HG03108 (cell line): ENCODE results near the gene WDFY4.
"Not testable (repeated sequence)": the region's sequence is repeated elsewhere in the genome, so short reads cannot be mapped to it uniquely, and the experiment has no call there.

ENCODE experiments used
- ATAC-seq: cut with Tn5 transposase; IDR thresholded peaks from one replicate; pipeline ENCODE4 v1.9.1; 2021; ENCODE audit warnings: moderate library complexity; ENCODE audit not compliant: unreplicated experiment

The WDFY4 gene

GRCh38 chr10:48684792-48685623 is at the start of gene WDFY4:
WDFY4 (plus strand) TSS chr10:48684873; CDS start chr10:48709733, 24,860 bp downstream.
- peak; percentile 61 for ATAC-seq

GRCh38 chr10:48634984-48635557 is 49.6 kb upstream of the WDFY4 start:
- no peak for ATAC-seq

GRCh38 chr10:48636231-48636630 is 48.4 kb upstream of the WDFY4 start:
- no peak for ATAC-seq

GRCh38 chr10:48636901-48637300 is 47.8 kb upstream of the WDFY4 start:
- ATAC-seq = no peak

GRCh38 chr10:48638158-48638557 is 46.5 kb upstream of the WDFY4 start:
- no peak for ATAC-seq

GRCh38 chr10:48638739-48639527 is 45.7 kb upstream of the WDFY4 start:
- ATAC-seq = no peak

- ATAC-seq = no peak
These were observed 45.0 kb upstream of the WDFY4 start for GRCh38 chr10:48639632-48640031.

GRCh38 chr10:48640326-48640725 is 44.3 kb upstream of the WDFY4 start:
- no peak for ATAC-seq

GRCh38 chr10:48641099-48641690 is 43.5 kb upstream of the WDFY4 start:
- ATAC-seq = not testable (repeated sequence)

GRCh38 chr10:48645600-48645999 is 39.1 kb upstream of the WDFY4 start:
- ATAC-seq = no peak

- not testable (repeated sequence) for ATAC-seq
These were observed 37.6 kb upstream of the WDFY4 start for GRCh38 chr10:48647073-48647472.

GRCh38 chr10:48648172-48648942 is 36.3 kb upstream of the WDFY4 start:
- ATAC-seq = no peak

GRCh38 chr10:48649349-48649944 is 35.2 kb upstream of the WDFY4 start:
- no peak for ATAC-seq

- ATAC-seq = no peak
These were observed 33.4 kb upstream of the WDFY4 start for GRCh38 chr10:48651293-48651692.

GRCh38 chr10:48651839-48652238 is 32.8 kb upstream of the WDFY4 start:
- ATAC-seq = no peak

GRCh38 chr10:48652344-48652743 is 32.3 kb upstream of the WDFY4 start:
- ATAC-seq = no peak

- ATAC-seq = no peak
These were observed 31.3 kb upstream of the WDFY4 start for GRCh38 chr10:48653347-48653746.

- no peak for ATAC-seq
These were observed 30.6 kb upstream of the WDFY4 start for GRCh38 chr10:48653944-48654698.
